Ectodermal cell (in vitro differentiated cells): ENCODE data around the gene RAET1E.

Experiments used
- H3K27ac ChIP-seq: 2 replicates; pipeline ENCODE4 v1.7.0; 2013; ENCODE audit warnings: mild to moderate bottlenecking, low read depth, low read length; ENCODE audit not compliant: insufficient read depth, poor library complexity, severe bottlenecking
- H3K27me3 ChIP-seq: 2 replicates; pipeline ENCODE4 v1.7.0; 2013; ENCODE audit warnings: mild to moderate bottlenecking, low read length; ENCODE audit not compliant: insufficient read depth, control insufficient read depth, poor library complexity, severe bottlenecking
- H3K36me3 ChIP-seq: one replicate; pipeline ENCODE4 v1.7.0; 2013; ENCODE audit warnings: low read length; ENCODE audit not compliant: control insufficient read depth, insufficient read depth
- H3K4me1 ChIP-seq: one replicate; pipeline ENCODE4 v1.7.0; 2013; ENCODE audit warnings: low read length; ENCODE audit not compliant: control insufficient read depth, insufficient read depth
- H3K4me3 ChIP-seq: 2 replicates; pipeline ENCODE4 v1.7.0; 2013; ENCODE audit warnings: low read depth, low read length, control low read depth; ENCODE audit not compliant: insufficient read depth
- H3K9me3 ChIP-seq: 2 replicates; pipeline ENCODE4 v1.7.0; 2013; ENCODE audit warnings: mild to moderate bottlenecking, low read length, moderate library complexity; ENCODE audit not compliant: control insufficient read depth
- WGBS, 2 experiments: methylation state at CpG; one replicate each; pipeline ENCODE4 v1.1.7; 2013; ENCODE audit warnings: missing lambda C conversion rate in 2 of 2; 5-methylcytosine and 5-hydroxymethylcytosine counted together

RAET1E gene

GRCh38 chr6:149901444-149902140 lies 3.7 kb upstream of the RAET1E start:
- WGBS, 2 experiments: 86 to 91% methylated on average over 6 of the region's 6 CpGs
- H3K4me3 ChIP-seq: no peak overlapping the region
- no peaks in the 10 kb centered on the region for H3K9me3 ChIP-seq
- no peak overlapping the region for H3K27ac ChIP-seq
- no peaks in the 10 kb centered on the region for H3K36me3 ChIP-seq
- no peaks in the 10 kb centered on the region for H3K27me3 ChIP-seq
- H3K4me1 ChIP-seq: no peaks in the 10 kb centered on the region

- 89 to 93% methylated on average over 11 of the region's 11 CpGs for WGBS, 2 experiments
- Histone ChIP-seq H3K4me1 (no peaks in the 10 kb centered on the region), H3K27me3 (no peaks in the 10 kb centered on the region)
Observed at GRCh38 chr6:149900620-149901443, 2.9 kb upstream of the RAET1E start.

GRCh38 chr6:149899926-149900619 lies 2.2 kb upstream of the RAET1E start:
- 83 to 86% methylated on average over 7 of the region's 7 CpGs for WGBS, 2 experiments
- H3K27ac ChIP-seq: no peak overlapping the region
- H3K9me3 ChIP-seq: no peaks in the 10 kb centered on the region

More at GRCh38 chr6:149900620-149901443, 2.9 kb upstream of the RAET1E start:
- no peak overlapping the region for H3K4me3 ChIP-seq
- H3K36me3 ChIP-seq: no peaks in the 10 kb centered on the region
- H3K27ac ChIP-seq: no peak overlapping the region
- H3K9me3 ChIP-seq: no peaks in the 10 kb centered on the region

GRCh38 chr6:149899486-149899885 lies 1.6 kb upstream of the RAET1E start:
- H3K4me1 ChIP-seq: no peaks in the 10 kb centered on the region
- no peak overlapping the region for H3K4me3 ChIP-seq
- no peak overlapping the region for H3K27ac ChIP-seq
- 90 to 91% methylated on average over 6 of the region's 6 CpGs for WGBS, 2 experiments
- H3K36me3 ChIP-seq: no peaks in the 10 kb centered on the region
- H3K9me3 ChIP-seq: no peaks in the 10 kb centered on the region
- H3K27me3 ChIP-seq: no peaks in the 10 kb centered on the region

More at GRCh38 chr6:149899926-149900619, 2.2 kb upstream of the RAET1E start:
- H3K27me3 ChIP-seq: no peaks in the 10 kb centered on the region
- H3K36me3 ChIP-seq: no peaks in the 10 kb centered on the region
- no peaks in the 10 kb centered on the region for H3K4me1 ChIP-seq
- H3K4me3 ChIP-seq: no peak overlapping the region

- no peak overlapping the region for H3K4me3 ChIP-seq
- H3K27me3 ChIP-seq: no peaks in the 10 kb centered on the region
- H3K9me3 ChIP-seq: no peaks in the 10 kb centered on the region
- H3K36me3 ChIP-seq: no peaks in the 10 kb centered on the region
- WGBS, 2 experiments: 93 to 95% methylated on average over 9 of the region's 9 CpGs
- no peaks in the 10 kb centered on the region for H3K4me1 ChIP-seq
- no peak overlapping the region for H3K27ac ChIP-seq
Observed at GRCh38 chr6:149898966-149899365, 1.1 kb upstream of the RAET1E start.

GRCh38 chr6:149897015-149897697 lies 757 bp downstream of the RAET1E start:
- no peak overlapping the region for H3K27ac ChIP-seq
- no peaks in the 10 kb centered on the region for H3K4me1 ChIP-seq
- WGBS, 2 experiments: 92% methylated on average over 11 to 13 of the region's 13 CpGs
- H3K9me3 ChIP-seq: no peaks in the 10 kb centered on the region
- no peaks in the 10 kb centered on the region for H3K27me3 ChIP-seq
- no peak overlapping the region for H3K4me3 ChIP-seq
- no peaks in the 10 kb centered on the region for H3K36me3 ChIP-seq

GRCh38 chr6:149896491-149896890 lies 1.4 kb downstream of the RAET1E start:
- no peak overlapping the region for H3K4me3 ChIP-seq
- 94 to 96% methylated on average over 3 of the region's 3 CpGs for WGBS, 2 experiments
- H3K27ac ChIP-seq: no peak overlapping the region
- no peaks in the 10 kb centered on the region for H3K9me3 ChIP-seq
- H3K27me3 ChIP-seq: no peaks in the 10 kb centered on the region
- H3K4me1 ChIP-seq: no peaks in the 10 kb centered on the region
- H3K36me3 ChIP-seq: no peaks in the 10 kb centered on the region

- Histone ChIP-seq H3K27ac (no peak overlapping the region), H3K36me3 (no peaks in the 10 kb centered on the region), H3K9me3 (no peaks in the 10 kb centered on the region), H3K27me3 (no peaks in the 10 kb centered on the region), H3K4me3 (no peak overlapping the region), H3K4me1 (no peaks in the 10 kb centered on the region)
- 91% methylated on average over 5 of the region's 5 CpGs for WGBS, 2 experiments
Observed at GRCh38 chr6:149895833-149896271, 2.1 kb downstream of the RAET1E start.

- 71 to 72% methylated on average over 7 of the region's 7 CpGs for WGBS, 2 experiments
- H3K9me3 ChIP-seq: no peaks in the 10 kb centered on the region
- no peak overlapping the region for H3K27ac ChIP-seq
- H3K27me3 ChIP-seq: no peaks in the 10 kb centered on the region
- no peaks in the 10 kb centered on the region for H3K4me1 ChIP-seq
- no peak overlapping the region for H3K4me3 ChIP-seq
- H3K36me3 ChIP-seq: no peaks in the 10 kb centered on the region
Observed at GRCh38 chr6:149895048-149895590, 2.8 kb downstream of the RAET1E start.
